CD4-positive, alpha-beta T cell treated with Interleukin-4 for 1 hour (primary cell): ENCODE results near the gene URM1.
"Not testable (repeated sequence)": the region's sequence is repeated elsewhere in the genome, so short reads cannot be mapped to it uniquely, and the experiment has no call there.

ENCODE experiments used
- DNase-seq, 2 donors: peaks; one replicate each; pipeline ENCODE4 v3.0.0-alpha.2; 2020 to 2022

The URM1 gene

DNA sequence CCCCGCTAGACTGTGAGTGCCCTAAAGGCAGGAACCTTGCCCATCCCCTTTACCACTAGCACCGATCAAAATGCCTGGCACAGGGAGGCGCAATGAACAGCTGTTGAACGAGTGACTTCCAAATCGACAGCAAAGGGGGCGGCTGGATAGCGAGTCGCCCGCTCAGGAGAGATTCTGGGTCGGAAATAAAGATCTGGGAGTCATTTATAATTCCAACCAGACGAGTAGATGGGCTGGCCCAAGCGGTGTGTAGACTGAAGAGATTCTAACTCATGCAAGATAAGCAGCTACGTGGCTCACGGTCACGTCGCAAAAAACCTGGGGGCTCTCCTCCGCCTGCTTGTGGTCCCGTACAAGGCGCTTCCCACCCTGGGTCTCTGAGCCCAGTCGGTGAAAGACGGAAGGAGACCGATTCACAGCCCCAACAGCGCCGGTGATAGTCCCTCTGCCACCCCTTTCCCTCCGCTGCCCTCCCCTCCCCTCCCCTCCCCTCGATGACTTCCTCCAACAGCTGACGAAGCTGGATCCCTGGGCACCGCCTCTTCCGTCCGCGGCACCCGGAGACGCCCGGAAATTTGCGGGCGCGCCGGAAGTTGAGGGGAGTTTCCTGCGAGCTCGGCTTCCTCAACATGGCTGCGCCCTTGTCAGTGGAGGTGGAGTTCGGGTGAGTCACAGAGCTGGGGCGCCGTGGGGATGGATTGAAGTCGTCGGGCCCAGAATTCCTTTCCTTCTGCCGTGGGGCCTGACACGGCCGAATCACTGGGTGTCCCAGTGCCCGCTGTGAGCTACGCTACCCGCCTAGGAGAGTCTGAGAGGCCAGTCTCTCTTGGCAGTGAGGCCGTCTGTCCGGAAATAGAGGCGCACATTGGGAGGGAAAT, at the start of gene URM1:
TSS of gene URM1 (plus strand) at position 623 of the 878 bp plus-strand sequence. CDS start at position 630, 7 bp downstream.
- DNase-seq = peak; percentile 95 to 96

DNA sequence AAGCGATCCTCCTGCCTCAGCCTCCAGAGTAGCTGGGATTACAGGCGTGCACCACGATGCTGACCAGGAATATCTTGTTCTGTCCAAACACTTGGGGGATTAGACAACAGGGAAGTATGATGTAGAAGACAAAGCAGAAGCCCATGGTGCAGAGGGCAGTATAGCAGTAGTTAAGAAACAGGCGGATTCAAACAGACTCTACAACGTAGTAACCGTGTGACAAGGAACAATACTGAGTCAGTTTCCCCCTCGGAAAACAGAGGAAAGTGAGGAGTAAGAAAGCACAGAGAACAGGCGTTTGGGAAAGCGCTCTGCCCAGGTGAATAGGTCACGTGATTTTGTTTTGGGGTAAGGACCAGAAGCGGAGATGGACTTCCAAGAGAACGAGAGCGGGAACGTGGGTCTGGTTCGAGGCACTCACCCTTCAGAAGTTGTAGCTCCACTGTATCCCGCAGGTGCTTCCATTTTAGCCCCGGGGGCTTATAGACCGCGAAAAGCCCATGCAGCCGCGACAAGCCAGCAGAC, 49.2 kb upstream of the URM1 start:
- no peak for DNase-seq

DNA sequence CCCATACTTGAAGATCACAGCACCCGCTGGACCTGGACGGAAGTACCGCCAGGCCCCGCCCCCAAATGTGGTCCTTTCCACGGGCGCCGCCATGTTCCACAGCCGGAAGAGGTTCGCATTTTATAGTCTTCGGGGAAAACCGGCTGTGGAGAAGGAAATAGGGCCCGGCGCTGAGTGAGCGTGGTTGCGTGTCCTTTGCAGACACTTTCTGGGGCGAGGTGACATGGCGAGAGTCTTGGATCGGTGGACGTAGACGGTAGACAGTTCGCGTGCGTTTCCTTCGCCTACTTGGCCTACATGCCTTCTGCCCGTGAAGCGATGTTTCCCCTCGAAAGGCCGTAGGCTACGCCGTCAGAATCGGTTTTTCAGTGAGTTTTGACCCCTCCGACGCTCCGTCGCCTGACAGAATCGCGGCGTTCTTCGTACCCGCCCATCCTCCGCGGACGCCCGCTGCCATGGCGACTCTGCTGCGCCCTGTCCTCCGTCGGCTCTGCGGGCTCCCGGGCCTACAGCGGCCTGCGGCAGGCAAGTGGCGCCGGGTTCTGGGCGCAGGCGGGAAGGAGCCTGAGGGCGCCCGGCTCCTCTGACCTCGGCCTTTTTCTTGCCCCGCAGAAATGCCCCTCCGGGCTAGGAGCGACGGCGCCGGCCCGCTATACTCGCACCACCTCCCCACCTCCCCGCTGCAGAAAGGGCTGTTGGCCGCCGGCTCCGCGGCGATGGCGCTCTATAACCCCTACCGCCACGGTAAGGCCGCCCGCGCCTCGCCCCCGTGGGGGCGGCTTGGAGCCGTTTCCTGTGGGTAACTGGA, 48.6 kb upstream of the URM1 start, which contains the start of the genes COQ4 and TRUB2:
TSS of gene COQ4 (plus strand) at position 436 of the 808 bp plus-strand sequence. CDS start at position 456, 20 bp downstream.
TSS of gene TRUB2 (minus strand) at position 44 of the 808 bp plus-strand sequence. CDS start at position 5, 39 bp downstream.
- DNase-seq = peak; percentile 92 to 95

DNA sequence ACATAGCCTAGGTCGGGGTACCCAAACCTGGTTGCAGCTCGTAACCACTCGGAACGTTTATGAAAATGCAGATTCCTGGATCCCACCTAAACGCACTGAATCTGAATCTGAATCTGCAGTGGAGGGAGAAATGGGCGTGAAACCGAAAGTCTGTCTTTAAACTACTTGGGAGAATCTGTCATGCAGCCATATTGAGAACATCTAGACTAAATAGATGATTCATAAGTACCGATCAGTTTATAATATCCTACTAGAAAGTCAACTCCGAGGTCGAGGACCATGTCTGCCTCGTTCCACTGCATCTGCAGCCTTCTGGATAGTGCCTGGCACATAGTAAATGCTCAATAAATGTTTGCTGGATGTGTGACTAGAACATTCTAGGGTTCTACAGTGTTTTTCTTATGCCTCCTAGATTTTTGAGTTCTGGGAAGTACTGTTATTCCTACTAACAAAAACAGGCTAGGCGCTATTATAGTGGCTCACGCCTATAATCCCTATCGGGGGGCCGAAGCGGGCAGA, 47.9 kb upstream of the URM1 start:
- DNase-seq = no peak

DNA sequence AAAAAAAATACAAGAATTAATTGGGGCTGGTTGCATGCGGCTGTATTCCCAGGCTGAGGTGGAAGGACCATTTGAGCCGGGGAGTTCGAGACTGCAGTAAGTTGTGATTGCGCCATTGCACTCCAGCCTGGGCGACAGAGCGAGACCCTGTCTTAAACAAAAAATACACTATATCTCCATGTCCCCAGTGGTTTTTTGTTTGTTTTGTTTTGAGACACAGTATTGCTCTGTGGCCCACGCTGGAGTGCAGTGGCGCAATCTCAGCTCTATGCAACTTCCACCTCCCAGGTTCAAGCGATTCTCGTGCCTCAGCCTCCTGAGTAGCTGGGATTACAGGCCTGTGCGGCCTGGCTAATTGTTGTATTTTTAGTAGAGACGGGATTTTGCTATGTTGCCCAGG, 47.4 kb upstream of the URM1 start:
- no peak for DNase-seq

DNA sequence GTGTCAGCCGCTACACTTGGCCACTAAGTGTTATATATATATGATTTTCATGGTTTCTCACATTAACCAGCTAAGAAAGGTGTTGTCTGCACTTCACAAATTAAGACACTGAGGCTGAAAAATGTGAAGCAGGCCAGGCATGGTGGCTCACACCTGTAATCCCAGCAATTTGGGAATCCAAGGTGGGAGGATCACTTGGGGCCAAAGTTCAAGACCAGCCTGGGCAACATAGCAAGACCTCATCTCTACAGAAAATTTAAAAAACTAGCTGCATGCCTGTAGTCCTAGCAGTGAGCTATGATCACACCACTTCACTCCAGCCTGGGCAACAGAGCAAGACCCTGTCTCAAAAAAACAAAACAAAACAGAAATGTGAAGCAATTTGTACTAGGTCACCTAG, 46.8 kb upstream of the URM1 start:
- DNase-seq = no peak

DNA sequence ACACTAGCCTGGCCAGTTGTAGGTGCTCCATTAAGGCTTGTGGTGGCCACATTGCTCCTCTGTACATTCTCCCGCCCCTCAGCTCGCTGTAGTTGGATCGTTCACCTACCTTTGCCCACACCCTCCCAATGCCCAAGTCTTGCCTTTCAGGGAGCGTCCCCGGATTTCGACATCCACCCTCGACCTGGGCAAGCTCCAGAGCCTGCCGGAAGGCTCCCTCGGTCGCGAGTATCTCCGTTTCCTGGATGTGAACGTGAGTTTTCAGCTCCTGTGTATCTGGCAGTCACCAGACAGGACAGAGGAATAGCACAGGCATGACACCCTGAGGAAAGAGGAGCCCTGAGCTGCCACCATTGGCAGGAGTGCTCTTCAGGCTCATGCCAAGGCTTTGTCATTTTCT, 45.5 kb upstream of the URM1 start:
- no peak for DNase-seq

DNA sequence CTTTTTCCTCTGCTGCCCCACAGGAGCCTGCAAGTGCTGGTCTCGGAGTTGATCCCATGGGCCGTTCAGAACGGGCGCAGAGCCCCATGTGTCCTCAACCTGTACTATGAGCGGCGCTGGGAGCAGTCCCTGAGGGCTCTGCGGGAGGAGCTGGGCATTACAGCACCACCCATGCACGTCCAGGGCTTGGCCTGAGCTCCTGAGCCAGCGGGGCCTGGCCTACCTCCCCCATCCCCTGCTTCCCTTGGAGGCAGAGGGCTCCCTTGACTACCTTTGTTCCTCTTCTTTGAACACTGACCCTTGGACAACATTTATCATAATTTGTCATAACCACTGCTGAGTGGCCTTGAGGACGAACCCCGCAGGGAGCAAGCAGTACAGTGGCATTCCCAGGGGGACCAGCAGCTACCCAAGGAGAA, 37.7 kb upstream of the URM1 start:
- DNase-seq = no peak

DNA sequence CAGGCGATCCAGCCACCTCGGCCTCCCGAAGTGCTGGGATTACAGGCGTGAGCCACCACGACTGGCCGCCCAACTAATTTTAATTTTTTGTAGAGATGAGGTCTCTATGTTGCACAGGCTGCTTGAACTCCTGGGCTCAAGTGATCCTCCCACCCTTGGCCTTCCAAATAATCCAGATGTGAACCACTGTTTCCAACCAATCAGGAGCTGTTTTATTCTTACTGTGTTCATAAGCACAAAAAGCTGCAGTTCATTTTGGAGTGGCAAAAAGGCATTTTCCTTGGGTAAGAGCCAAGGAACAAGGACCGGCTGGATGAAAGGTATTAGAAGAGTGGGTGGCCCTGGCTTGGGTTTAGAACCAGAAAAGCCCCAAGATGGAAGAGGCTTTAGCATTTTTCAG, 36.0 kb upstream of the URM1 start:
- DNase-seq = no peak

DNA sequence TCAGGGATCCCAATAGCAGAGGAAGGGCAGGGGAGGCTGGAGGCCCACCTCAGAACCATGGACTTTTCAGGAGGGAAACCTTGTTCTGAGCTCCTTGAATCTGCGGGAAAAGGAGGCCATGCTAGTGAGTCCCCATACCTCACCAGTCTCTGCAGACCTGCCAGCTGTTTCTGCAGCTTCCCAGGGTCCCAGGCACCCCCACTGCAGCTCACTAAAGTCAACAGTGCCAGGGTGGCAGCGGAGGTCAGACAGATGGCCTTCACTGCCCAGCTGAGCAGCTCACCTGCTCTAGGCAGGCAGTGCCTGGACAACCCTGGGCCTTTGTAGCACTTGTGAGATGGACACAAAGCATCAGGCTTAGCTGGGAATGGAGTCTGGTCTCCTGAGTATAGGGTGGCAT, 35.3 kb upstream of the URM1 start:
- no peak for DNase-seq

DNA sequence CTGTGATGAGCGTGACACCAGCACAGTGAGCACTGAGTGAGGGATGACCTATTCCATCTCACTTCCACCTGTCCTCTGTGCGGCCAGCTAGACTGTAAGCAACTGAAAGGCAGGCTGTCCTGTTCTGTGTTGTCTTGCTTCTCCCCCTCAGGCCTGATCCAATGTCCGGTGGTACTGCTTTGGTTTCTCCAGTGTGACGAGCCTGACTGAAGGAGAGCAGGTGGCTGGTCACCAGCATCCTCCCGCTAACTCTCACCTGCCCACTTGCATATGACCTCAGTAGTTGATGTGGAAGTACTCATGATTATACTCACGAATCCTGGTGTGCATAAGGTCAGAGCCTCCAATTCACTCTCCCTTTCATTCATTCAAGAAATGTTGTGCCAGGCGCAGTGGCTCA, 33.2 kb upstream of the URM1 start:
- DNase-seq = no peak

DNA sequence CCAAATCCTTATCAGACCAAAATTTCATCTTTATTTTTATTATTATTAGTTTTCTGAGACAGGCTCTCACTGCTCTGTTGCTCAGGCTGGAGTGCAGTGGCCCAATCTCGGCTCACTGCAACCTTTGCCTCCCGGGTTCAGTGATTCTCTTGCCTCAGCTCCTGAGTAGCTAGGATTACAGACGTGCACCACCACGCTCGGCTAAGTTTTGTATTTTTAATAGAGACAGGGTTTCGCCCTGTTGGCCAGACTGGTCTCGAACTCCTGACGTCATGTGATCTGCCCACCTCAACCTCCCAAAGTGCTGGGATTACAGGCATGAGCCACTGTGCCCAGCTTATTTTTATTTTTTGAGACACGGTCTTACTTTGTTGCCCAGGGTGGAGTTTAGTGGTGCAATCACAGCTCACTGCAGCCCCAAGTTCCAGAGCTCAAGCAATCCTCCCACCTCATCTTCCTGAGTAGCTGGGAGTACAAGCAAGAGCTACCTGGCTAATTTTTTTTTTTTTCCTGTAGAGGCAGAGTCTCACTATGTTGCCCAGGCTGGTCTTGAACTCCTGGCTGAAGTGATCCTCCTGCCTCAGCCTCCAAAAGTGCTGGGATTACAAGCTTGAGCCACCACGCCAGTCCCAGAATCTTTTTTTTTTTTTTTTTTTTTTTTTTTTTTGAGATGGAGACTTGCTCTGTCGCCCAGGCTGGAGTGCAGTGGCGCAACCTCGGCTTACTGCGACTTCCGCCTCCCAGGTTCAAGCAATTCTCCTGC, 32.1 kb upstream of the URM1 start:
- DNase-seq = not testable (repeated sequence)

DNA sequence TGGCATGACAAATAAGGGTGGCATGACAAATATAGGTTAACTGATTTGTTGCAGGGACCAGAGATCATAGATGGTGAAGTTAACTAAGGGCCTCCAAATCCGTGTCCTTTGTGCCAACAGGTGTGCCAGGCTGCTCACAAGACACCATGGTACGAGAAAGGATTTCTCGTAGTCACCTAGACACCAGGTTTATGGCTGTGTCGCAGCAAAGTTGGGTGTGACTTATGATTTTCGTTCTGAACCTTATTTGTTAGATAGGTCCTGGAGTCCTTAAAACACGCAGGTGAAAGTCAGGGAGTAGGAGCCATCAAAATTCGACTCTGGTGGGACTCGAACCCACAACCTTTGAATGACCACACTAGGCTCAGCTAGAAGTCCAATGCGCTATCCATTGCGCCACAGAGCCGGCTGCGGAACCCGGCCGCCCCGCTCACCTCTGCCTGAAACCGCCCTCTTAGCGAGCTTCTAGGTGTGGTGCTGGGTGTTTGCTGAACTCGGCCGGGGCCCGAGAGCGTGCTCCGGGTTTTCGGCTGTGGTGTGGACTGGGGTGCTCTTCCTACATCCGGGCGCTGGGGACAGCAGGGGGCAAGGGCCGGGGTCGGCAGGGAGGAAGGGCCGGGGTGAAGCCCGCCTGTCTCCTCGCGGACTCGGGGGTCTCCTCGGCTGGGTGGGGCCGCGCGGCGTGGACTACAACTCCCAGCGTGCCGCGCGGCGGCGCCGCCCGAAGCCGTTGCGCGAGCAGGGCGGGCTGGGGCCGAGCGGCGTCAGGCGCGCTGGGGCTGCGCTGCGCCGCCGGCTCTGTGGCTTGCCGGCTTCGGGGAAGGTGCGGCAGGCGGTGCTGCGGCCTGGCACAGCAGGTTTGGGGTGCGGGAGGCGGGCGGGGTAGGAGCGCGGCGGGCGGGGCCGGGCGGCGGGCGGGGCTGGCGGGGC, 31.1 kb upstream of the URM1 start, which contains the start of gene SLC27A4:
TSS of gene SLC27A4 (plus strand) at position 767 of the 930 bp plus-strand sequence. CDS start 2,606 bp downstream, outside the sequence.
- peak; percentile 83 to 85 for DNase-seq

DNA sequence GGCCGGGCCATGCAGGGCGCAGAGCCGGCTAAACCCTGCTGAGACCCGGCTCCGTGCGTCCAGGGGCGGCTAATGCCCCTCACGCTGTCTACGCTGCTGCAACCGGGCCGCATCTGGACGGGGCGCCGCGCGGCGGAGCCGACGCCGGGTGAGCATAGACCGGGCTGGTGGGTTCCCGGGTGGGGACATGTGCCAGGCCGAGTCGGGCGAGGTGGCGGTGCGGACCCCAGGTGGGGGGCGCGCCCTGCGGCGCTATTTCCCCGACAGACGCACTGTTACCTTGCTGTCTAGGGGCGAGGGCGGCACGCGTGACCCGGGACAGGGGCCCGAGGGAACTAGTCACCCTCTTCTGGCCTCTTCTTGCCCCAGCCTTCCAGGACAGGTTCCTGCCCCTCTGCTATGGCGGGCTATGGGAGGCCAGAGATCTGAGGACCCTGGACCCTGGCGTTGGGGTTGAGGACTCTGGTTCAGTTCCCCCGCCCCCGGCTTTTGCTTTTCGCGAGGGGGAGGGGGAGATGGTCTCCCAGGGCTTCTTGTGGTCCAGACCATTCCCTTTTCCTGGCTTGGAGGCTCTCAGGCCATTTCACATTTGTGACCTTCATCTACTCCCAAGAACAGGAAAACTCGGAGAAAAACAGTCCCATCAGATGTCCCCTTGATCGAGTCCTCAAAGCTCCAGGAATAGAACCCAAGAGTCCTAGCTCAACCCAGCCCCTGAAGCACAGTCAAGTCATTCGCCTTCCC, 30.3 kb upstream of the URM1 start:
- peak in 1 of 2 donors; percentile 2 for DNase-seq

DNA sequence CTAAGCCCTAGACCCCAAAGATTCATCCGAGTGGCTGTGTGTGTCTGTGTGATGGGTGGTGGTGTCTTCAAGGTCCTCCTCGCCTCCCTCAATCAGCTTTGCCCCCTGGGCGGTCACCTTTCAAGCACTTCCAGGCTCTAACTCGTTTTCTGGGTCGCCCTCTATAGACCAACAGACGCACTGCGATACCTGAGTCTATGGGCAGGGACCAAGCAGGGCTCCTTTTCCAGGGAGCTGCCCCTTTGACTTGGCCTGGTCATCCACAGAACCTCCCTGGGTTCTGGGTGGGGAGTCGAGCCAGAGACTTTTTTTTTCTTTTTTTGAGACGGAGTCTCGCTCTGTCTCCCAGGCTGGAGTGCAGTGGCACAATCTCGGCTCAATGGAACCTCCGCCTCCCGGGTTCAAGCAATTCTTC, 29.7 kb upstream of the URM1 start:
- peak; percentile 72 to 78 for DNase-seq

DNA sequence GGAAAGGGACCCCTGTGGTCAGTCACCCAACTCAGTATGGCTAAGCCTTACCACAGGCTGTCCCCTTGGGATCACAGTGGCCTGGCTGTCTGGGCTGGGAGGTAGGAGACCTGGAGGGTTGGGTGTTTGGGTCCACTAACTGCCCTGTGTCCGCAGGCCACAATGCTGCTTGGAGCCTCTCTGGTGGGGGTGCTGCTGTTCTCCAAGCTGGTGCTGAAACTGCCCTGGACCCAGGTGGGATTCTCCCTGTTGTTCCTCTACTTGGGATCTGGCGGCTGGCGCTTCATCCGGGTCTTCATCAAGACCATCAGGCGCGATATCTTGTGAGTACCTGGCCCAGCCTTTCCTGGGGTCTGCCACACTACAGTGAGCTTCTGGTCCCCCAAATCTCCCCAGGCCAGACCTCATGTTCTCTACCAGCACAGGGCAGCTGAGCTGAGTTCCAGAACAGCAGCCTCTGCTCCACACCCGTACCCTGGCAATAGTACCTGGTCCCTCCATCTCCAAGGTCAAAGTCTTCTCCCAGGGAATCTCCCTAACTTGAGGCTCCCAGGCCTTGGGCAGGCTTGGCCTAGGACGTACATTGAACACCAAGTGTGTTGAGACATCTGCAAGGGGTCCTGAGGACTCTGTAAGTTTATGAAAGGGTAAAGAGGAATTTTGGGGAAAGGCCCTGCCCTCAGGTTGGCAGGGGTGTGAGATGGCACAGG, 28.0 kb upstream of the URM1 start:
- DNase-seq = no peak

DNA sequence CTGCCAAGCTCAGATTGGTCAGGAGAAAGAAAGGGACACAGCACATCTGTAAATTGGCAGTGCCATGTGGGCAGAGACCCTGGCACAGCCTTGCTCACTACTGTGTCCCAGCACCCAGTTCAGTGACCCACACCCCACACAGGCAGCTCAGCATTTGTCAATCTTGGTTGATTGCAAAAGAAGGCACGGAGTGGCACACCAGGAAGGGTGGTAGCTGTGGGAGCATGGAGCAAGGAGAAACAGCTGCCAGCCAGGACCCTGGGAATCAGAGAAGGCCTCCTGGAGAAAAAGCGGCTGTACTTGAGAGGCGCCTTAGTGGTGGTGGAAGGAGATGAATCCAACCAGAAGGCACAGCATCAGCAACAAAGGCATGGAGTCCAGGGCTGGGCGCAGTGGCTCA, 27.3 kb upstream of the URM1 start:
- DNase-seq = no peak

DNA sequence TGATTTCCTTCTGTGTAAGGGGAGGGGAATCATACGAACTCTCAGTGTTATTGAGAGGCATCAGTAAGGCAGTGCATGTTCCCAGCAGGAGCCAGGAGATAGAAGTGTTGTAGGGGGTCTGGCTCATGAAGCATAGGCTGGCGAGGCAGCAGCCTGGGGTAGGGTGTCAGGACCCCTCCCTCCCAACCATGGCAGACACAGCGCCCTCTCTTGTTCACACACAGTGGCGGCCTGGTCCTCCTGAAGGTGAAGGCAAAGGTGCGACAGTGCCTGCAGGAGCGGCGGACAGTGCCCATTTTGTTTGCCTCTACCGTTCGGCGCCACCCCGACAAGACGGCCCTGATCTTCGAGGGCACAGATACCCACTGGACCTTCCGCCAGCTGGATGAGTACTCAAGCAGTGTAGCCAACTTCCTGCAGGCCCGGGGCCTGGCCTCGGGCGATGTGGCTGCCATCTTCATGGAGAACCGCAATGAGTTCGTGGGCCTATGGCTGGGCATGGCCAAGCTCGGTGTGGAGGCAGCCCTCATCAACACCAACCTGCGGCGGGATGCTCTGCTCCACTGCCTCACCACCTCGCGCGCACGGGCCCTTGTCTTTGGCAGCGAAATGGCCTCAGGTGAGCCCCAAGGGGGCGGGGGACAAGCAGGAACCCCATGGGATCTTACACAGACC, 26.1 kb upstream of the URM1 start:
- no peak for DNase-seq

DNA sequence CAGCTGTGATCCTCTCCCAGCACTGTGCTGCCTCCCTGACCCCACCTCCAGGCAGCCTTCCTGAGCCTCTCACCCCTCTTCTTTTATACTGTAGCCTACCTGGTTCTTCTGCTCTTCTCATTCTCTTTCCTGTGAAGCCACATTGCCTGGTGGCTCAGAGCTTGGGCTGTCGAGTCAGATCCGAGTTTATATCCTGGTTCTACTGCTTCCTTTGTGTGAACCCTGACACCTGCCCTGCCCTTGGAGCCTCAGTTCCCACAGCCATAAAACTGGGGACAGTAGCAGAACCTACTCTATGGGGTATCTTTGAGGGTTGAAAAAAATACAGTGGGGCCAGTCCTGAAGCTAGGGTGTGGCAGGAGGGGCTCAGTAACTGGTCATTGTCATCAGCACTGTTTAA, 22.0 kb upstream of the URM1 start:
- no peak for DNase-seq
